IMR-90 (cell line): Measurements from ENCODE around the gene RCAN2. TPM values are rescaled to one million over a fixed set of nuclear protein-coding genes. Genes with fewer than 3 reads are reported as not detected.

ENCODE experiments used
- ATAC-seq: fragments of 200-7000 bp; cut with Tn5 transposase; 2 replicates; pipeline ENCODE4 v1.9.1; 2020; ENCODE audit warnings: low read depth, mild to moderate bottlenecking, moderate library complexity
- BruUV-seq: library from RNA; stranded (reverse); fragments of 400-500 nt; replicated peaks from 2 replicates; lab custom pipeline; 2021; lab: Mats Ljungman, UMichigan
- CTCF ChIA-PET: fragments of 300-600 bp; formaldehyde crosslinking; extraction: SDS; loops from one replicate; lab custom pipeline; 2021; ENCODE audit warnings: antibody characterized with exemption; lab: Yijun Ruan, JAX
- POLR2A ChIA-PET: fragments of 300-600 bp; sonication (Branson Sonifier 250); formaldehyde crosslinking; loops from one replicate; lab custom pipeline; 2022; ENCODE audit warnings: antibody characterized with exemption; ENCODE audit not compliant: unreplicated experiment; lab: Charles Lee
- DNase-seq: peaks from one replicate; pipeline ENCODE4 v3.0.0; 2013
- H2AFZ ChIP-seq: replicated peaks from 2 replicates; pipeline ENCODE3; 2013; ENCODE audit warnings: low read length, mild to moderate bottlenecking; ENCODE audit not compliant: poor library complexity
- H2AK5ac ChIP-seq: 2 replicates; pipeline ENCODE4 v1.6.1; 2013; ENCODE audit warnings: low read depth, low read length, inconsistent platforms
- H2AK9ac ChIP-seq: replicated peaks from 2 replicates; pipeline ENCODE3; 2013; ENCODE audit warnings: mild to moderate bottlenecking, low read depth, low read length, moderate library complexity; ENCODE audit not compliant: poor library complexity
- H2BK120ac ChIP-seq: 2 replicates; pipeline ENCODE4 v1.6.1; 2013; ENCODE audit warnings: low read depth, low read length, inconsistent platforms
- H2BK15ac ChIP-seq: 3 replicates; pipeline ENCODE4 v1.6.1; 2013; ENCODE audit warnings: low read depth, low read length, inconsistent platforms
- H2BK20ac ChIP-seq: 2 replicates; pipeline ENCODE4 v1.6.1; 2013; ENCODE audit warnings: low read depth, mild to moderate bottlenecking, inconsistent platforms, low read length, moderate library complexity
- H2BK5ac ChIP-seq: 2 replicates; pipeline ENCODE4 v1.6.1; 2013; ENCODE audit warnings: mild to moderate bottlenecking, low read depth, low read length, inconsistent platforms; ENCODE audit not compliant: poor library complexity, severe bottlenecking
- H3K14ac ChIP-seq: replicated peaks from 2 replicates; pipeline ENCODE4 v1.6.1; 2013; ENCODE audit warnings: low read depth, low read length, inconsistent platforms
- H3K18ac ChIP-seq: 2 replicates; pipeline ENCODE4 v1.6.1; 2013; ENCODE audit warnings: low read depth, low read length, control low read depth
- H3K23ac ChIP-seq: 2 replicates; pipeline ENCODE4 v1.6.1; 2013; ENCODE audit warnings: low read depth, low read length, inconsistent platforms
- H3K27ac ChIP-seq: 2 replicates; pipeline ENCODE4 v1.5.1; 2013; ENCODE audit warnings: mild to moderate bottlenecking, control low read depth, low read length; ENCODE audit not compliant: insufficient read depth
- H3K27me3 ChIP-seq: 2 replicates; pipeline ENCODE4 v1.6.1; 2013; ENCODE audit warnings: low read length; ENCODE audit not compliant: control insufficient read depth, insufficient read depth
- H3K36me3 ChIP-seq: 2 replicates; pipeline ENCODE4 v1.6.1; 2013; ENCODE audit warnings: low read length, mixed read lengths; ENCODE audit not compliant: control insufficient read depth, insufficient read depth
- H3K4ac ChIP-seq: 2 replicates; pipeline ENCODE4 v1.6.1; 2013; ENCODE audit warnings: low read depth, low read length, inconsistent platforms
- H3K4me1 ChIP-seq: 2 replicates; pipeline ENCODE4 v1.6.1; 2013; ENCODE audit warnings: low read length, mixed read lengths; ENCODE audit not compliant: control insufficient read depth, insufficient read depth
- H3K4me2 ChIP-seq: 2 replicates; pipeline ENCODE4 v1.6.1; 2013; ENCODE audit warnings: low read depth, mild to moderate bottlenecking, control low read depth, low read length, moderate library complexity
- H3K4me3 ChIP-seq: 2 replicates; pipeline ENCODE4 v1.5.1; 2013; ENCODE audit warnings: low read depth, mild to moderate bottlenecking, control low read depth, low read length, moderate library complexity; ENCODE audit not compliant: insufficient read depth
- H3K56ac ChIP-seq: 2 replicates; pipeline ENCODE4 v1.6.1; 2013; ENCODE audit warnings: low read length, inconsistent platforms; ENCODE audit not compliant: insufficient read depth; ENCODE audit errors: extremely low read depth
- H3K79me1 ChIP-seq, 2 experiments: 2 replicates each; pipeline ENCODE4 v1.6.1; 2013; ENCODE audit warnings: low read length in 2 of 2, inconsistent platforms in 1 of 2, low read depth in 1 of 2
- H3K9ac ChIP-seq: 2 replicates; pipeline ENCODE4 v1.6.1; 2013; ENCODE audit warnings: low read depth, low read length, control low read depth
- H3K9me1 ChIP-seq: 2 replicates; pipeline ENCODE4 v1.6.1; 2013; ENCODE audit warnings: low read length, inconsistent platforms; ENCODE audit not compliant: insufficient read depth
- H3K9me3 ChIP-seq: 2 replicates; pipeline ENCODE4 v1.6.1; 2013; ENCODE audit warnings: low read length; ENCODE audit not compliant: control insufficient read depth, insufficient read depth
- H4K20me1 ChIP-seq: 2 replicates; pipeline ENCODE4 v1.6.1; 2013; ENCODE audit warnings: low read length, inconsistent platforms; ENCODE audit not compliant: insufficient read depth
- H4K5ac ChIP-seq: 2 replicates; pipeline ENCODE4 v1.6.1; 2013; ENCODE audit warnings: mild to moderate bottlenecking, low read depth, low read length, control low read depth
- H4K8ac ChIP-seq, 2 experiments: 2 replicates each; pipeline ENCODE4 v1.6.1; 2013; ENCODE audit warnings: low read depth in 2 of 2, low read length in 2 of 2, control low read depth in 1 of 2, inconsistent platforms in 1 of 2
- H4K91ac ChIP-seq: 2 replicates; pipeline ENCODE4 v1.6.1; 2013; ENCODE audit warnings: low read depth, low read length, inconsistent platforms; ENCODE audit not compliant: insufficient read depth
- BHLHE40 ChIP-seq: fragments of 150-350 bp; IDR thresholded peaks from 2 replicates; pipeline ENCODE4 v1.6.1; 2016; ENCODE audit warnings: mild to moderate bottlenecking, low read depth, low read length
- CTCF ChIP-seq: conservative IDR thresholded peaks from 2 replicates; pipeline ENCODE4 v1.5.1; 2012; ENCODE audit warnings: mild to moderate bottlenecking, low read depth, low read length, improper control_type of control experiment
- ELK1 ChIP-seq: fragments of 150-350 bp; IDR thresholded peaks from 2 replicates; pipeline ENCODE4 v1.6.1; 2016; ENCODE audit warnings: low read depth, mild to moderate bottlenecking, low read length, moderate library complexity, borderline replicate concordance
- FOS ChIP-seq: fragments of 150-350 bp; IDR thresholded peaks from 2 replicates; pipeline ENCODE4 v1.6.1; 2016; ENCODE audit warnings: low read depth, low read length
- MAZ ChIP-seq: IDR thresholded peaks from 2 replicates; pipeline ENCODE4 v1.6.1; 2012; ENCODE audit warnings: low read depth, mild to moderate bottlenecking, low read length, improper control_type of control experiment, moderate library complexity, borderline replicate concordance
- MXI1 ChIP-seq: IDR thresholded peaks from 2 replicates; pipeline ENCODE4 v1.6.1; 2012; ENCODE audit warnings: low read depth, mild to moderate bottlenecking, low read length, moderate library complexity, borderline replicate concordance
- NFE2L2 ChIP-seq: fragments of 150-350 bp; IDR thresholded peaks from 2 replicates; pipeline ENCODE4 v1.6.1; 2016; ENCODE audit warnings: low read depth, mild to moderate bottlenecking, low read length
- RAD21 ChIP-seq: IDR thresholded peaks from 2 replicates; pipeline ENCODE4 v1.6.1; 2012; ENCODE audit warnings: low read length, improper control_type of control experiment
- USF2 ChIP-seq: fragments of 150-350 bp; IDR thresholded peaks from 2 replicates; pipeline ENCODE4 v1.6.1; 2017; ENCODE audit warnings: mild to moderate bottlenecking, antibody characterized with exemption, low read length, low read depth
- WGBS, 2 experiments: methylation state at CpG; one replicate each; pipeline versions ENCODE4 v1.1.5 to v1.1.7; 2013; ENCODE audit warnings: missing lambda C conversion rate in 2 of 2; ENCODE audit not compliant: insufficient read length in 1 of 2; ENCODE audit errors: extremely low coverage in 2 of 2; 5-methylcytosine and 5-hydroxymethylcytosine counted together
- dilution Hi-C: fragments of 300-500 bp; cut with HindIII; formaldehyde crosslinking; loops from one replicate; pipeline ENCODE4 v1.14.3; 2018; ENCODE audit warnings: low sequenced_read_pairs; ENCODE audit not compliant: unreplicated experiment
- in situ Hi-C: fragments of 300-500 bp; cut with MboI; formaldehyde crosslinking; loops from 3 replicates; pipeline ENCODE4 v1.14.3; 2019; ENCODE audit warnings: low sequenced_read_pairs, inconsistent platforms, mixed read lengths
- intact Hi-C: fragments of 100-400 bp; cut with micrococcal nuclease; formaldehyde crosslinking; loops from 2 replicates; pipeline ENCODE4 v1.10.0; 2022
- polyA plus RNA-seq, 3 experiments: library from polyadenylated mRNA; depleted of rRNA; stranded (reverse); fragments of >200 nt; gene quantifications; 2 replicates each; pipeline ENCODE4 v1.2.3, GENCODE V29; 2012; ENCODE audit warnings: low replicate concordance in 1 of 3
- total RNA-seq: library from RNA; depleted of rRNA; stranded (reverse); fragments of >200 nt; gene quantifications from 2 replicates; pipeline ENCODE4 v1.2.3, GENCODE V29; 2012

Gene RCAN2
- total and polyA plus RNA-seq, 2 of the 4 experiments (the other 2 are of a cell fraction) = 1.3 to 1.8 TPM

- in situ Hi-C loops (no loop called here), intact Hi-C loops (no loop called here), dilution Hi-C loops (no loop called here)
- H4K91ac ChIP-seq = no peak overlapping the region
- 69% methylated on average over 3 of the region's 8 CpGs; no CpG with 5 or more reads in 1 of the 2 experiments for WGBS, 2 experiments
- no peaks in the 10 kb centered on the region for H3K4me1 ChIP-seq
- no peak overlapping the region for H2BK120ac ChIP-seq
- H3K56ac ChIP-seq = no peak overlapping the region
- no peak overlapping the region for H2AFZ ChIP-seq
- H3K9ac ChIP-seq = no peak overlapping the region
- CTCF ChIA-PET = no interaction called here
- no peaks in the 10 kb centered on the region for H3K36me3 ChIP-seq
- DNase-seq = no peak
- no peak overlapping the region for H2AK9ac ChIP-seq
- H2BK20ac ChIP-seq = no peak overlapping the region
- H3K27ac ChIP-seq = no peak overlapping the region
- no peak overlapping the region for H3K14ac ChIP-seq
- no peaks in the 10 kb centered on the region for H3K79me1 ChIP-seq
- no peaks in the 10 kb centered on the region for H4K20me1 ChIP-seq
- no peak overlapping the region for H2BK5ac ChIP-seq
- no peak overlapping the region for H3K4me3 ChIP-seq
- H2BK15ac ChIP-seq = no peak overlapping the region
- no peak overlapping the region for H2AK5ac ChIP-seq
- no peaks in the 10 kb centered on the region for H3K27me3 ChIP-seq
- no peak overlapping the region for H3K23ac ChIP-seq
- no peak overlapping the region for H4K8ac ChIP-seq
- H3K4me2 ChIP-seq = no peak overlapping the region
- no peak overlapping the region for H3K4ac ChIP-seq
- no TSS peak for BruUV-seq
- ATAC-seq = no peak
- no peaks in the 10 kb centered on the region for H3K9me1 ChIP-seq
- POLR2A ChIA-PET = no interaction called here
- TF ChIP-seq CTCF = no peak
- no peak for TF ChIP-seq BHLHE40
- no peak for TF ChIP-seq RAD21
- TF ChIP-seq MAZ = no peak
- no peak for TF ChIP-seq MXI1
- no peak for TF ChIP-seq NFE2L2
- TF ChIP-seq FOS = no peak
- TF ChIP-seq USF2 = no peak
- no peak for TF ChIP-seq ELK1
- no peak overlapping the region for H4K5ac ChIP-seq
- no peak overlapping the region for H3K18ac ChIP-seq
- H3K9me3 ChIP-seq = no peaks in the 10 kb centered on the region
These were observed 244.5 kb downstream of the RCAN2 start for GRCh38 chr6:46246727-46247126.
